GM10266 (cell line): ENCODE data around the gene TSPAN14.
"Not testable (repeated sequence)": the region's sequence is repeated elsewhere in the genome, so short reads cannot be mapped to it uniquely, and the experiment has no call there.

ENCODE experiments used
- DNase-seq: peaks from one replicate; pipeline ENCODE4 v3.0.0; 2012; ENCODE audit errors: extremely low spot score
- TF ChIP-seq, protein P1 (sequence below): IDR thresholded peaks from 2 replicates; pipeline ENCODE4 v1.5.1; 2012; ENCODE audit warnings: mild to moderate bottlenecking, low read depth; ENCODE audit not compliant: control insufficient read depth, insufficient read depth; ENCODE audit errors: missing control alignments

TSPAN14 gene

GRCh38 chr10:80528185-80528700 is 74.1 kb downstream of the TSPAN14 start:
- TF ChIP-seq, protein P1, sequence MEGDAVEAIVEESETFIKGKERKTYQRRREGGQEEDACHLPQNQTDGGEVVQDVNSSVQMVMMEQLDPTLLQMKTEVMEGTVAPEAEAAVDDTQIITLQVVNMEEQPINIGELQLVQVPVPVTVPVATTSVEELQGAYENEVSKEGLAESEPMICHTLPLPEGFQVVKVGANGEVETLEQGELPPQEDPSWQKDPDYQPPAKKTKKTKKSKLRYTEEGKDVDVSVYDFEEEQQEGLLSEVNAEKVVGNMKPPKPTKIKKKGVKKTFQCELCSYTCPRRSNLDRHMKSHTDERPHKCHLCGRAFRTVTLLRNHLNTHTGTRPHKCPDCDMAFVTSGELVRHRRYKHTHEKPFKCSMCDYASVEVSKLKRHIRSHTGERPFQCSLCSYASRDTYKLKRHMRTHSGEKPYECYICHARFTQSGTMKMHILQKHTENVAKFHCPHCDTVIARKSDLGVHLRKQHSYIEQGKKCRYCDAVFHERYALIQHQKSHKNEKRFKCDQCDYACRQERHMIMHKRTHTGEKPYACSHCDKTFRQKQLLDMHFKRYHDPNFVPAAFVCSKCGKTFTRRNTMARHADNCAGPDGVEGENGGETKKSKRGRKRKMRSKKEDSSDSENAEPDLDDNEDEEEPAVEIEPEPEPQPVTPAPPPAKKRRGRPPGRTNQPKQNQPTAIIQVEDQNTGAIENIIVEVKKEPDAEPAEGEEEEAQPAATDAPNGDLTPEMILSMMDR, result no peak
- DNase-seq, result no peak

GRCh38 chr10:80528901-80529300 is 74.8 kb downstream of the TSPAN14 start:
- DNase-seq, result no peak
- TF ChIP-seq, protein P1, result no peak

DNA sequence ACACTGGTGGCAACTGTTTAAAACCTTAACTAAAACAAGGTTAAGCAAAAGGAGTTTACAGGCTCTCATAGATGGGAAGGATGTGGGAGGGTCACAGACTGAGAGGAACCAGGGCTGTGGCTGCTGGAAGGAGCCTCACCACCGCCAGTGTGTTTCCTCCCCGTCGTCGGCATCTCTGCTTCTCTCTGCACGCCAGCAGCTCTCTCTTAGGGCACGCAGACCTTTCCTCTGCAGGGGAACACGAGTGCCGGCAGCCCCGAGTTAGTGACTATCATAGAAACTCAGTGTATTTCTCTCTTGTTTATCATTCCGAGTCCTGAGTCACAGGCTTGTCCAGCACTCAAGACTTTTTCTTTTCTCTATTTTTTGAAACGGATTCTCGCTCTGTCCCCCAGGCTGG is 75.5 kb downstream of the TSPAN14 start:
- DNase-seq, result no peak

DNA sequence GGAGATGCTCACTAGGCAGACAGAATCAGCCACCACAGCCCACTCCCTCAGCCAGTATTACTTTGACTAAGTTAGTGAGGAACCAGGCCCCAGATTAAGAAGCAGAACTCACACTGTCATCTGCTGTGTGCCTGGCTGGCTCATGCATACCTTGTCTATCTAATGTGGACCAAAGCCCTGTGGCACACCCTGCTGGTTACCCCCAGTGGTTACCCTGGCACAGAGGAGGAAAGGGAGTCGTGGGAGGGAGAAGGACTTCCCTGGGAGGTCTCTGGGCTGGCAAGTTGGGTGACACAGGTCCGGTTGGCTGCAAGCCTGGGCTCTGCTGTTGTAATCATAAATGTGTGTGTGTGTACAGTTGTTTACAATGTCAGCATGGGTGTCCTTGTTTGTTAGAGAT is 76.1 kb downstream of the TSPAN14 start:
- TF ChIP-seq, protein P1, result peak; percentile 18
- DNase-seq, result no peak

More for the DNA sequence above, 75.5 kb downstream of the TSPAN14 start:
- TF ChIP-seq, protein P1, result no peak

DNA sequence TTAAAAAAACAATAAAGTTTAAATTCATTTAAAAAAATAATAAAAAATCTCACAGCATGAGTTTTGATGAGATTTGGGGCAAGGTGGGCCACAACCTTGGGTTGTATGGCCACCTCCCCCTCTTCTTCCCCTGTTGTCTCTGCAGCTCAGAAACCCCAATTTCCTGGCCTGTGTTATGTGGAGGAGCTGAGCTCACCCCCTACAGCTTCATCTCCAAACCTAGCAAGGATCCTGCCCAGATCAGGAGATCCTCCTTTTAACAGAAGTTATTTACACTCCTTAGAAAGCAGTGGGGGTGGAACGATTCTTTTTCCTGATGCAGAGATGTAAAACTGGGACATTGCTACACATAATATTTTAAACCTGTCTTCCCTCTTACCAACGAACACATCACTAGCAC is 76.7 kb downstream of the TSPAN14 start:
- TF ChIP-seq, protein P1, result no peak

DNA sequence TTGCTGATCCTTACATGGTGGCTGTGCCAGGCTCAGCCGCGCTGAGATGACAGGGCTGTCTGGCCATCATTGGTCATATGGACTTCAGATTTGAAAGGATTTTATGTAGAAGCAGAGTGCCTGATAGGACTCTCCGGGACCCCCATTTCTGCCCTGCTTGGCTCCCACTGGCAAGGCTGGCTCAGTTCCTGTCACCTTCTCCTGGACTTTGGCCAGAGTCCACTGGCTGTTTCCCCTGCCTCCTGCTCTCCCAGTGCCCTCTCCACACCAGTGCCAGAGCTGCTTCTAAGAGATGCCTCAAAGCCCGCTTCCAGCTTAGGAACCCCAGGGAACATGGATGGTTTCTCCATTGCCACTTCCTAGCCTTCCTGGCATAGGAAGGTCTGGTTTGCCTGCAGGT is 78.5 kb downstream of the TSPAN14 start:
- TF ChIP-seq, protein P1, result no peak
- no peak for DNase-seq

More for the DNA sequence above, 76.7 kb downstream of the TSPAN14 start:
- DNase-seq, result no peak

DNA sequence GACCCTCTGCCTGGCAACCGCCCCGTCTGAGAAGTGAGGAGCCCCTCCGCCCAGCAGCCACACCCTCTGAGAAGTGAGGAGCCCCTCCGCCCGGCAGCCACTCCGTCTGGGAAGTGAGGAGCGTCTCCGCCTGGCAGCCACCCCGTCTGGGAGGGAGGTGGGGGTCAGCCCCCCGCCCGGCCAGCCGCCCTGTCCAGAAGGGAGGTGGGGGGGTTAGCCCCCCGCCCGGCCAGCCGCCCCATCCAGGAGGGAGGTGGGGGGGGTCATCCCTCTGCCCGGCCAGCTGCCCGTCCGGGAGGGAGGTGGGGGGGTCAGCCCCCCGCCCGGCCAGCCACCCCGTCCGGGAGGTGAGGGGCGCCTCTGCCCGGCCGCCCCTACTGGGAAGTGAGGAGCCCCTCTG is 79.9 kb downstream of the TSPAN14 start:
- DNase-seq, result not testable (repeated sequence)

DNA sequence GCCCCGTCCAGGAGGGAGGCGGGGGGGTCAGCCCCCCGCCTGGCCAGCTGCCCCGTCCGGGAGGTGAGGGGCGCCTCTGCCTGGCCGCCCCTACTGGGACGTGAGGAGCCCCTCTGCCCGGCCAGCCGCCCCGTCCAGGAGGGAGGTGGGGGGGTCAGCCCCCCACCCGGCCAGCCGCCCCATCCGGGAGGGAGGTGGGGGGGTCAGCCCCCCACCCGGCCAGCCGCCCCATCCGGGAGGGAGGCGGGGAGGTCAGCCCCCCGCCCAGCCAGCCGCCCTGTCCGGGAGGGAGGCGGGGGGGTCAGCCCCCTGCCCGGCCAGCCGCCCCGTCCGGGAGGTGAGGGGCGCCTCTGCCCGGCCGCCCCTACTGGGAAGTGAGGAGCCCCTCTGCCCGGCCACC is 80.5 kb downstream of the TSPAN14 start:
- DNase-seq, result not testable (repeated sequence)
